ENCODE measurements around the gene IGSF9B. TPM values are rescaled to one million over a fixed set of nuclear protein-coding genes. Genes with fewer than 3 reads are reported as not detected.

IGSF9B gene
- total RNA-seq, 2 experiments from 2014 or later: 24.3 to 27.4 TPM

GRCh38 chr11:133872160-133872559, 84.6 kb downstream of the IGSF9B start:
- Mint-ChIP-seq H3K27ac (no peak overlapping the region), H3K4me1 (ENCODE audit: low read depth) (no peaks in the 10 kb centered on the region), H3K36me3 (ENCODE audit: low read depth) (no peaks in the 10 kb centered on the region), H3K4me3 (no peak overlapping the region), H3K9me3 (peaks cover 3% of the 10 kb centered on the region), H3K27me3 (peaks cover 6% of the 10 kb centered on the region)
- no peak for TF ChIP-seq CTCF (IDR thresholded peaks at IDR 0.05)
- Histone ChIP-seq H3K9me3 (ENCODE audit: control insufficient read depth in 1 of 2, insufficient read depth in 1 of 2, low read length in 2 of 2) (no peaks in the 10 kb centered on the region), H3K27me3 (ENCODE audit: control insufficient read depth in 1 of 2, insufficient read depth in 2 of 2, low read length in 2 of 2) (no peaks in the 10 kb centered on the region), H3K36me3 (ENCODE audit: insufficient read depth, low read length) (no peaks in the 10 kb centered on the region), H3K4me1 (ENCODE audit: insufficient read depth, low read length) (no peaks in the 10 kb centered on the region), H3K27ac (ENCODE audit: low read depth in 1 of 2, low read length in 2 of 2) (no peak overlapping the region), H3K4me3 (ENCODE audit: low read length) (no peak overlapping the region)
- ATAC-seq (ENCODE audit: poor library complexity) (no peak), DNase-seq (no peak)
- POLR2A ChIA-PET: no interaction called here
- CTCF ChIA-PET: no interaction called here
- intact Hi-C loops (cut with DNase I, micrococcal nuclease): no loop called here

- H3K4me3 Mint-ChIP-seq: no peak overlapping the region
- Histone ChIP-seq H3K27ac (ENCODE audit: low read depth in 1 of 2, low read length in 2 of 2) (no peak overlapping the region), H3K36me3 (ENCODE audit: insufficient read depth, low read length) (no peaks in the 10 kb centered on the region), H3K4me3 (ENCODE audit: low read length) (no peak overlapping the region), H3K9me3 (ENCODE audit: control insufficient read depth in 1 of 2, insufficient read depth in 1 of 2, low read length in 2 of 2) (peaks cover 0 to 16% of the 10 kb centered on the region in 2 experiments), H3K4me1 (ENCODE audit: insufficient read depth, low read length) (no peaks in the 10 kb centered on the region), H3K27me3 (ENCODE audit: control insufficient read depth in 1 of 2, insufficient read depth in 2 of 2, low read length in 2 of 2) (peaks cover 0 to 4% of the 10 kb centered on the region in 2 experiments)
- intact Hi-C loops (cut with DNase I, micrococcal nuclease): no loop called here
- H3K27me3 Mint-ChIP-seq: peaks cover 17% of the 10 kb centered on the region
- DNase-seq: no peak
- no peak for ATAC-seq (ENCODE audit: poor library complexity)
- H3K27ac Mint-ChIP-seq: no peak overlapping the region
- no peaks in the 10 kb centered on the region for H3K9me3 Mint-ChIP-seq
- ChIA-PET POLR2A (no interaction called here), CTCF (no interaction called here)
- no peaks in the 10 kb centered on the region for H3K36me3 Mint-ChIP-seq (ENCODE audit: low read depth)
- no peak for TF ChIP-seq CTCF (IDR thresholded peaks at IDR 0.05)
- no peaks in the 10 kb centered on the region for H3K4me1 Mint-ChIP-seq (ENCODE audit: low read depth)
Observed at GRCh38 chr11:133867456-133867855, 89.3 kb downstream of the IGSF9B start.

- H3K4me3 ChIP-seq (ENCODE audit: low read length): no peak overlapping the region
- CTCF ChIA-PET: no interaction called here
- no peak overlapping the region for H3K27ac ChIP-seq (ENCODE audit: low read depth in 1 of 2, low read length in 2 of 2)
- H3K27me3 ChIP-seq (ENCODE audit: control insufficient read depth in 1 of 2, insufficient read depth in 2 of 2, low read length in 2 of 2): peaks cover 0 to 4% of the 10 kb centered on the region in 2 experiments
- no peak for DNase-seq
- no peaks in the 10 kb centered on the region for H3K4me1 ChIP-seq (ENCODE audit: insufficient read depth, low read length)
- Mint-ChIP-seq H3K36me3 (ENCODE audit: low read depth) (no peaks in the 10 kb centered on the region), H3K4me1 (ENCODE audit: low read depth) (no peaks in the 10 kb centered on the region), H3K9me3 (no peaks in the 10 kb centered on the region), H3K27me3 (peaks cover 17% of the 10 kb centered on the region), H3K27ac (no peak overlapping the region), H3K4me3 (no peak overlapping the region)
- POLR2A ChIA-PET: no interaction called here
- no peak for TF ChIP-seq CTCF (IDR thresholded peaks at IDR 0.05)
- intact Hi-C loops (cut with DNase I, micrococcal nuclease): no loop called here
- H3K36me3 ChIP-seq (ENCODE audit: insufficient read depth, low read length): no peaks in the 10 kb centered on the region
- no peak for ATAC-seq (ENCODE audit: poor library complexity)
- H3K9me3 ChIP-seq (ENCODE audit: control insufficient read depth in 1 of 2, insufficient read depth in 1 of 2, low read length in 2 of 2): peaks cover 0 to 16% of the 10 kb centered on the region in 2 experiments
Observed at GRCh38 chr11:133865466-133865865, 91.3 kb downstream of the IGSF9B start.
